Progenitor cell of endocrine pancreas (in vitro differentiated cells): Measurements from ENCODE around the gene COX5B. TPM values are rescaled to one million over a fixed set of nuclear protein-coding genes. Genes with fewer than 3 reads are reported as not detected.
"Not testable (repeated sequence)": the region's sequence is repeated elsewhere in the genome, so short reads cannot be mapped to it uniquely, and the experiment has no call there.

Experiments
- DNase-seq: peaks from one replicate; pipeline ENCODE4 v3.0.0; 2021; ENCODE audit warnings: low spot score; ENCODE audit not compliant: unreplicated experiment
- H3K27ac Mint-ChIP-seq: 2 replicates; pipeline ENCODE4 v1.8.0; 2021; ENCODE audit warnings: mild to moderate bottlenecking, moderate library complexity, mixed read lengths
- H3K27me3 Mint-ChIP-seq: 2 replicates; pipeline ENCODE4 v1.8.0; 2021; ENCODE audit warnings: mixed read lengths
- H3K36me3 Mint-ChIP-seq: 2 replicates; pipeline ENCODE4 v1.8.0; 2022; ENCODE audit warnings: mixed read lengths; ENCODE audit not compliant: insufficient read depth
- H3K4me1 Mint-ChIP-seq: 2 replicates; pipeline ENCODE4 v1.8.0; 2021; ENCODE audit warnings: low read depth, mixed read lengths
- H3K4me3 Mint-ChIP-seq: 2 replicates; pipeline ENCODE4 v1.8.0; 2021; ENCODE audit warnings: low read depth, mild to moderate bottlenecking, moderate library complexity, mixed read lengths
- H3K9me3 Mint-ChIP-seq: 2 replicates; pipeline ENCODE4 v1.8.0; 2021; ENCODE audit warnings: low read depth, mixed read lengths
- long read RNA-seq: library from polyadenylated mRNA; unstranded; transcript quantifications from one replicate; pipeline ENCODE4 v2.0.0, GENCODE V29; 2020
- total RNA-seq: library from RNA; stranded (reverse); gene quantifications from 2 replicates; pipeline ENCODE4 v1.2.1, GENCODE V29; 2021
- TF ChIP-seq, protein P1 (sequence below): fragments of 200-600 bp; sonication (generic); IDR thresholded peaks from one replicate; pipeline ENCODE4 v1.5.0; 2021; ENCODE audit warnings: antibody characterized with exemption, mild to moderate bottlenecking; ENCODE audit not compliant: unreplicated experiment

Gene COX5B, protein sequence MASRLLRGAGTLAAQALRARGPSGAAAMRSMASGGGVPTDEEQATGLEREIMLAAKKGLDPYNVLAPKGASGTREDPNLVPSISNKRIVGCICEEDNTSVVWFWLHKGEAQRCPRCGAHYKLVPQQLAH
- 157 and 161 TPM in 2 replicates for total RNA-seq
- long read RNA-seq, transcript COX5B-201 (4 exons, 712 nt): major isoform, 42 of 43 reads
- long read RNA-seq, partial matches to known transcripts: 1 of 43 reads
- long read RNA-seq, other reads (novel, unspliced or antisense): 0 of 43 reads

DNA sequence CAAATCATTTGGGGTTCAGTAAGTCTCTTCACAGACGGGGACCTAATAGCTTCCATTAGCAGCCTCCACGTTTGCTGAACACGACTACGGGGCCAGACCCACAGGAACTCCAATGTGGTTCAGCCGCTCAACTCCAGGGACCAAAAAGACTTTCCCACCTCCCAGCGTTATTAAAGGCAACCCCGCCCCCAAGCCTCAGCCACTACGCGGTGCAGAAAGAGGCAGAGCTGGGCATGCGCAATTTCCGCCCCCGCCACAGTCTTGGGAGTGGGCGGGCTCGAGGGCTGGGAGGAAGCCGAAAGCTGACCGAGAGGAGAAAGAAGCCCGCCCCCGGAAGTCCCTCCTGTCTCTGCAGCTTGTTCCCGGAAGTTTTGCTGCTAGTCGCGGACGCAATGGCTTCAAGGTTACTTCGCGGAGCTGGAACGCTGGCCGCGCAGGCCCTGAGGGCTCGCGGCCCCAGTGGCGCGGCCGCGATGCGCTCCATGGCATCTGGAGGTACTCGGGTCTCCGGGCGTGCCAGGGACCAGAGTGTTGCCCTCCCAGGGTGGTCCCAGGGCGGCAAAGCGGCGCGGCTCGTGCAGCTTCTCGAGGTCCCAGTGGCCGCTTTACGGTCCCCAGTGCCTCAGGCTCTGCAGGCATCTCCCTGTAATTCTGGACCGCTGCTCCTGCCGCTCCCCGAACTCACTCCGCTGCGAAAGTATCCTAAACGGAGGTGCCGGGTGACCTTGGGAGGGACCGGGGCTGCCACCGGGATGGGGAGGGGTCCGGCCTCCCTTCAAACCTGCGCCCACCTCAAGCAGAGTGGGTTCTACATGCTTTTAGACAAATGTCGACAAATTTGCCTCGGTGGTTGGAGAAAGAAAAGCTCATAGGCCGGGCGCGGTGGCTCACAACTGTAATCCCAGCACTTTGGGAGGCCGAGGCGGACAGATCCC is at the start of gene COX5B:
TSS of gene COX5B (plus strand) at position 368 of the 935 bp plus-strand sequence. CDS start at position 393, 25 bp downstream.
- peak within 1 kb of the TSS; percentile 99 for H3K27ac Mint-ChIP-seq
- H3K36me3 Mint-ChIP-seq: peaks cover 18% of the 10 kb centered on the region
- peak; percentile 95 for DNase-seq
- no peaks in the 10 kb centered on the region for H3K9me3 Mint-ChIP-seq
- no peaks in the 10 kb centered on the region for H3K27me3 Mint-ChIP-seq
- H3K4me1 Mint-ChIP-seq: peaks cover 9% of the 10 kb centered on the region
- TF ChIP-seq, protein P1, sequence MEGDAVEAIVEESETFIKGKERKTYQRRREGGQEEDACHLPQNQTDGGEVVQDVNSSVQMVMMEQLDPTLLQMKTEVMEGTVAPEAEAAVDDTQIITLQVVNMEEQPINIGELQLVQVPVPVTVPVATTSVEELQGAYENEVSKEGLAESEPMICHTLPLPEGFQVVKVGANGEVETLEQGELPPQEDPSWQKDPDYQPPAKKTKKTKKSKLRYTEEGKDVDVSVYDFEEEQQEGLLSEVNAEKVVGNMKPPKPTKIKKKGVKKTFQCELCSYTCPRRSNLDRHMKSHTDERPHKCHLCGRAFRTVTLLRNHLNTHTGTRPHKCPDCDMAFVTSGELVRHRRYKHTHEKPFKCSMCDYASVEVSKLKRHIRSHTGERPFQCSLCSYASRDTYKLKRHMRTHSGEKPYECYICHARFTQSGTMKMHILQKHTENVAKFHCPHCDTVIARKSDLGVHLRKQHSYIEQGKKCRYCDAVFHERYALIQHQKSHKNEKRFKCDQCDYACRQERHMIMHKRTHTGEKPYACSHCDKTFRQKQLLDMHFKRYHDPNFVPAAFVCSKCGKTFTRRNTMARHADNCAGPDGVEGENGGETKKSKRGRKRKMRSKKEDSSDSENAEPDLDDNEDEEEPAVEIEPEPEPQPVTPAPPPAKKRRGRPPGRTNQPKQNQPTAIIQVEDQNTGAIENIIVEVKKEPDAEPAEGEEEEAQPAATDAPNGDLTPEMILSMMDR: no peak
- H3K4me3 Mint-ChIP-seq: peak within 1 kb of the TSS; percentile 94

DNA sequence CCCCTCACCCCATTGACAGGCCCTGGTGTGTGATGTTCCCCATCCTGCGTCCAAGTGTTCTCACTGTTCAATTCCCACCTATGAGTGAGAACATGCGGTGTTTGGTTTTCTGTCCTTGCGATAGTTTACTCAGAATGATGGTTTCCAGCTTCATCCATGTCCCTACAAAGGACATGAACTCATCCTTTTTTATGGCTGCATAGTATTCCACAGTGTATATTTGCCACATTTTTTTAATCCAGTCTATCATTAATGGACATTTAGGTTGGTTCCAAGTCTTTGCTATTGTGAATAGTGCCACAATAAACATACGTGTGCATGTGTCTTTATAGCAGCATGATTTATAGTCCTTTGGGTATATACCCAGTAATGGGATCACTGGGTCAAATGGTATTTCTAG is 49.7 kb upstream of the COX5B start:
- H3K27me3 Mint-ChIP-seq, H3K4me1 Mint-ChIP-seq, DNase-seq, H3K27ac Mint-ChIP-seq, H3K36me3 Mint-ChIP-seq, H3K4me3 Mint-ChIP-seq, H3K9me3 Mint-ChIP-seq: not testable (repeated sequence)

DNA sequence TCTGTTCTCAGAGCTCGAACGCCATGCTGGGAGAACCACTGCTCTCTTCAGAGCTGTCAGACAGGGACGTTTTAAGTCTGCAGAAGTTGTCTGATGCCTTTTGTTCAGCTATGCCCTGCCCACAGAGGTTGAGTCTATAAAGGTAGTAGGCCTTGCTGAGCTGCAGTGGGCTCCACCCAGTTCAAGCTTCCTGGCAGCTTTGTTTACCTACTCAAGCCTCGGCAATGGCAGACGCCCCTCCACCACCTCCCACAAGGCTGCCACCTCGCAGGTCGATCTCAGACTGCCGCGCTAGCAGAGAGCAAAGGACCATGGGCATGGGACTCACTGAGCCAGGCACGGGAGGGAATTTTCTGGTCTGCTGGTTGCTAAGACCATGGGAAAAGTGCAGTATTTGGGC is 44.3 kb upstream of the COX5B start:
- not testable (repeated sequence) for H3K4me3 Mint-ChIP-seq, H3K4me1 Mint-ChIP-seq, H3K9me3 Mint-ChIP-seq, H3K27ac Mint-ChIP-seq, H3K36me3 Mint-ChIP-seq, DNase-seq, H3K27me3 Mint-ChIP-seq

DNA sequence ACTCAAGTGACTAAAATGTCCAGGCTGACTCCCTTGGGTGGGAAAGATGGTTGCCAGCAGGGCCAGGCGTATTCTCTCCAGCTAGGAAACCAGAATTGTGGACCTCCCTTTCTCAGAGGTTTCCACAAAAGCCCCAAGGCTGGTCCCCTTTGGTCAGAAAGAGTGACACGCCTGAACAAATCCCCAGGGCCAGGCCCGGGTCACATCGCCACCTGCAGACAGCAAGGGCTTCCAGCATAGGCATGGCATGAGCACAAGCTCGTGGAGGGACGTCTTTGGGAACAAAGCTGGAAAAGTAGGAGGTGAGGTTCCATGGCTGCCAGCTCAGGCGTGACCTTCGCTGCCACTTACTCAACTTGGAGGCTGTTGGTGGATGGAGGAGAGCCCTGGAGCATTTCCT is 40.8 kb upstream of the COX5B start:
- H3K27me3 Mint-ChIP-seq, H3K4me1 Mint-ChIP-seq, H3K27ac Mint-ChIP-seq, H3K4me3 Mint-ChIP-seq, H3K36me3 Mint-ChIP-seq, H3K9me3 Mint-ChIP-seq, DNase-seq: not testable (repeated sequence)

DNA sequence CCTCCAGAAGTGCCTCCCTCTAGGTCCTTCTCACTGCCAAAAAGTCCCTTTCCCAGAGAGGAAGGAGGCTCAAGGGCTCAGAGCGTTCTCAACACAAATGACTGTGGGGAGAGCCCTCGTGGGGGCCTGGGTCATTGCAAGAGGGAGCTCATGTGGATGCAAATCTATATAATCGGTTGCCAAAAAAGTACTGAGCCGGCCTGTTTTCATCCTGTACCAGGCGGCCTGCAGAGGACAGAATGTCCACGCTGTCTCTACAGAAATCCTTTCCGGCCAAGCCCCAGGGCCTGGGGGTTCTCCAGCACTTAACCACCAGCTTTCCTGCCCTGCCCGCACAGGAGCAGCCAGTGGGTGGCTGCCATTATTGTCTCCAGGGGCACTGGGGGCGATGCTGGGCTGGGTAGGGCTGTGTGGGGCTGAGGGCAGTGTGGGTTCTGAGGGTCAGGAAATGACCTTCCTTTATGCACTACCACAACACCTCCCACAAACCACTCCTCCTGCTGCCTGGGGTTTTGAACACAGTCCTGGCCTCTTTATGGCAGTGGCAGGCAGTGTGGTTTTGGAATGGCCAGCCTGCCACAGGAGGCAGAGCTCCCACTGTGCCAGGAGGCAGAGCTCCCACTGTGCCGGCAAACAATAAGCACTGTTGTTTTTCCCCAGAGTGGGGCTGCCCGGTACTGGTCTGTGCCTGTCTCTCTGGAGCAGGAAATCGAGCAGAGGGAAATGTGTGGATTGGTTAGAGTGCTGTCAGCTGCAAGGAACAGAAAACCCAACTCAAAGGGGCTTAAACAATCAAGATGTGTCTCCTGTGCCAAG is 40.1 kb upstream of the COX5B start:
- H3K4me3 Mint-ChIP-seq: not testable (repeated sequence)

DNA sequence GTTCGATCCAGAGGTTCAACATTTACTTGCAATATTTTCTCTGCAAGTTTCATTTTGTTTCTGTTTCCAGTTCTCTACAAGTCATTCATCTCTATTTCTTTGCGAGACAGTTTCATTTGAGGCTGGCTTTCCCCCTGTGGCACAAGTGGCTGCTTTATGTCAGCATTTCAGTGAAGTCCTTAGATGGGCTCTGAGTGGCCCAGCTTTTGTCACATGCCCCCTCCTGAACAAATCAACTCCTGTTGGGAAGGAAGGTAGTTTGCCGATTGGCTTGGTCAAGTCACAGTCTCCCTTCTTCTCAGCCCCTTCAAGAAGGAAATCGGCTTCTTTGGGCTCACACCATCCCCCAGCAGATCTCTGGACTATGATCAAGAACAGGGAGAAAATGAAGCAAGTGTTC is 37.1 kb upstream of the COX5B start:
- H3K4me3 Mint-ChIP-seq, H3K27ac Mint-ChIP-seq, H3K9me3 Mint-ChIP-seq, H3K27me3 Mint-ChIP-seq, DNase-seq, H3K36me3 Mint-ChIP-seq, H3K4me1 Mint-ChIP-seq: not testable (repeated sequence)

More for the DNA sequence above, 40.1 kb upstream of the COX5B start:
- not testable (repeated sequence) for DNase-seq, H3K36me3 Mint-ChIP-seq, H3K27me3 Mint-ChIP-seq, H3K4me1 Mint-ChIP-seq, H3K27ac Mint-ChIP-seq, H3K9me3 Mint-ChIP-seq

DNA sequence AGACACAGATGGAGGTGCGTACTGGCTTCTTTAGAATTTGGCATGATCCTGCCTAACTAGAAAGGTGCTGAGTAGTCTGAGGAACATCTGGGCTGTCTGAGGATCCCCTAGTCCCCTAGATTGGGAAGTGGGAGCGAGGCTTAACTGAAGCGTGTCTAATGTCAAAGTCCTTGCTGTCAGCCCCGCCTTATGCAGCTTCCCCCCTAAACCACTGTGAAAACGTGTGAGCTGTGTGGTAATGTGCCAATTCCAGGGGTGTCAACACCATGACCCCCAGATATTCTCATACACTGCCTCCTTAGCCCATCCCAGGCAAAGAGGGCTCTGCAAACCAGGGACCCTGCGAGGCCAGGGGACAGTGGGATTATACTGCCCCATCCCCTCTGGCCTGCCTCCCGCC is 34.0 kb upstream of the COX5B start:
- not testable (repeated sequence) for H3K27ac Mint-ChIP-seq, DNase-seq, H3K27me3 Mint-ChIP-seq, H3K9me3 Mint-ChIP-seq, H3K36me3 Mint-ChIP-seq, H3K4me3 Mint-ChIP-seq, H3K4me1 Mint-ChIP-seq

DNA sequence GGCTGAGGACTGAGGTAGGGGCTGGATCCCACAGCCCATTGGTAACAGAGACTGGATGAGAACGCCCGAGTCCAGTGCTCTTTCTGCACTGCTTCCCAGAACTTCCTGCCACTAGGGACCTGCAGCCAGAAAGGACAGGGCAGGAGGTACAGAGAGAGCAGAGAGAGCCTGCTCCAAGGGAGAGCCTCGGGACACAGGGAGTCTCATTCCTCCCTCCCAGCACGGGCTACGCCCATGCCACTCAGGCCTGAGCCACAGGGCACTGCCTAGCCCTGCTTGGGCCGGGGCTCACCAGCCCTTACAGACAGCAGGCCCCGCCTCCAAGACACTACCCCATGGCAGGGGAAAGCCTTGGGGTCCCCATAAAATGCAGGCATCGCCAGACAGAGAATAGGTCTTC is 30.1 kb upstream of the COX5B start:
- H3K36me3 Mint-ChIP-seq, H3K27ac Mint-ChIP-seq, DNase-seq, H3K4me3 Mint-ChIP-seq, H3K9me3 Mint-ChIP-seq, H3K27me3 Mint-ChIP-seq, H3K4me1 Mint-ChIP-seq: not testable (repeated sequence)
